ENCODE results near the gene AEBP1. TPM values are rescaled to one million over a fixed set of nuclear protein-coding genes. Genes with fewer than 3 reads are reported as not detected.

Gene AEBP1
- total RNA-seq: 56.3 TPM

DNA sequence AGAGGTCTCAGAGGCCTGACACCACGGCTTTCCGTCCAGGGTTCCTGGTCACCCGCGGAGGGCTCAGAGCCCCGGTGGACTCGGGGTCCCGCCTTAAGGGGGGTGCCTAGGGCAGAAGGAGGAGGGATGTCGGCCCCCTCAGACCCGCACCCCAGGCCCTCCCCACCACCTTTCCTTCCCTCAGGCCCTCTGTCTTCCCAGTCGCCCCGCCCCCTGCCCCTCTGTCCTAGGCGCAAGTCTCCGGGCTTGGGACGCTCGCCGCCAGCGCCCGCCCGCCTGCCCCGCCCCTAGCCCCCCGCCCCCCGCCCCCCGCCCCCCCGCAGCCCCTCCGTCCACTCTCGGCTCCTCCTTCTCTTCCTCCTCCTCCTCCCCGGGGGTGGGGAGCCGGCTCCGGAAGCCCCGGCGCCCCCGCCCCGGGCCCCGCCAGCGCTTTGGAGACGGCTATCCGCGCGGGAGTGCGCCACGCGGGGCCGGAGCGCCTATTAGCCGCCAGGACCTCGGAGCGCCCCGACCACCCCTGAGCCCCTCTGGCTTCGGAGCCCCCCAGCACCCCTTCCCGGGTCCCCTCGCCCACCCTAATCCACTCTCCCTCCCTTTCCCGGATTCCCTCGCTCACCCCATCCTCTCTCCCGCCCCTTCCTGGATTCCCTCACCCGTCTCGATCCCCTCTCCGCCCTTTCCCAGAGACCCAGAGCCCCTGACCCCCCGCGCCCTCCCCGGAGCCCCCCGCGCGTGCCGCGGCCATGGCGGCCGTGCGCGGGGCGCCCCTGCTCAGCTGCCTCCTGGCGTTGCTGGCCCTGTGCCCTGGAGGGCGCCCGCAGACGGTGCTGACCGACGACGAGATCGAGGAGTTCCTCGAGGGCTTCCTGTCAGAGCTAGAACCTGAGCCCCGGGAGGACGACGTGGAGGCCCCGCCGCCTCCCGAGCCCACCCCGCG lies at the start of gene AEBP1:
TSS of gene AEBP1 (plus strand) at position 423 of the 937 bp plus-strand sequence. CDS start at position 744, 321 bp downstream.
- no peak for DNase-seq

DNA sequence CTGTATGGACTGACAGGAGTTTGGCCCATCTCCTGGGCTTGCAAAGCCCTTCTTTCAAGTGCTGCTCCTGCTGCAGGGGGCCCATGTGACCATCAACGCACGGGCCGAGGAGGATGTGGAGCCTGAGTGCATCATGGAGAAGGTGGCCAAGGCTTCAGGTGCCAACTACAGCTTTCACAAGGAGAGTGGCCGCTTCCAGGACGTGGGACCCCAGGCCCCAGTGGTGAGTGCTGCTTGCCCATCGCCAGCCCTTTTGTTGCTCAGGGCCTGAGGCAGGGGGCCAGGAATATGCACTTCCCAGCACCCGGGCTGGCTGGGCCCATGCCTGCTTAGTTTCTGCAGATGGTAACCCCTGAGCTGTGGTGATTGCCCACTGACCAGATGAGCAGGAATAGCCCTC lies 47.5 kb upstream of the AEBP1 start:
- no peak for DNase-seq

DNA sequence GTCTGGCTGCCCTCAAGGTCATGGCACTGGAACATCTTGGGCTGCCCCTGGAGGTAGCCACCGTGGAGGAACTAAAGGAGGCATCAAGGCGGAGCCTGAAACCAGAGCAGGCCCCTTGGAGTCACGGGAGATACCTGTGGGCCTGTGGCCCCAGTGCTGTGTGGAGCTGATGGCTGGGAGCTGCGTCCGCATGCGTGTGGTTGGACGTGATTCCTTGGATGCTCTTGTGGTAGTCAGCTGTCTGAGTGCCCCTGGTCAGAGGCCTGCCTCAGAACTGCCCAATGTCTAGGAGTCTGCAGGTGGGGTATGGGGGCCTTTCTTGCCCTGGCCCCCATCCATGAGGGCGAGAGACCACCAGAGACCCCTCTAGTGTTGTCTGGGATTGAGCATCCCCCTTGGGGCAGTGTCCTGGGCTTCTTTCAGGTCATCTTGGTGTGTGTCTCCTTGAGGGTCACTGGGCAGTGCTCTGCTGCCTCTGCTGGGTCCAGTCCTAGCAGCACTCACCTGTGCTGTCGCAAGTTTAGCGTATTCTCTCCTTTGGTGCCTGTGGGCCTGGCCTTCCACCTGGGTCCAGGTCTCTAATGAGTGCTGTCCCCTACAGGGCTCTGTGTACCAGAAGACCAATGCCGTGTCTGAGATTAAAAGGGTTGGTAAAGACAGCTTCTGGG lies 46.8 kb upstream of the AEBP1 start:
- DNase-seq: no peak

DNA sequence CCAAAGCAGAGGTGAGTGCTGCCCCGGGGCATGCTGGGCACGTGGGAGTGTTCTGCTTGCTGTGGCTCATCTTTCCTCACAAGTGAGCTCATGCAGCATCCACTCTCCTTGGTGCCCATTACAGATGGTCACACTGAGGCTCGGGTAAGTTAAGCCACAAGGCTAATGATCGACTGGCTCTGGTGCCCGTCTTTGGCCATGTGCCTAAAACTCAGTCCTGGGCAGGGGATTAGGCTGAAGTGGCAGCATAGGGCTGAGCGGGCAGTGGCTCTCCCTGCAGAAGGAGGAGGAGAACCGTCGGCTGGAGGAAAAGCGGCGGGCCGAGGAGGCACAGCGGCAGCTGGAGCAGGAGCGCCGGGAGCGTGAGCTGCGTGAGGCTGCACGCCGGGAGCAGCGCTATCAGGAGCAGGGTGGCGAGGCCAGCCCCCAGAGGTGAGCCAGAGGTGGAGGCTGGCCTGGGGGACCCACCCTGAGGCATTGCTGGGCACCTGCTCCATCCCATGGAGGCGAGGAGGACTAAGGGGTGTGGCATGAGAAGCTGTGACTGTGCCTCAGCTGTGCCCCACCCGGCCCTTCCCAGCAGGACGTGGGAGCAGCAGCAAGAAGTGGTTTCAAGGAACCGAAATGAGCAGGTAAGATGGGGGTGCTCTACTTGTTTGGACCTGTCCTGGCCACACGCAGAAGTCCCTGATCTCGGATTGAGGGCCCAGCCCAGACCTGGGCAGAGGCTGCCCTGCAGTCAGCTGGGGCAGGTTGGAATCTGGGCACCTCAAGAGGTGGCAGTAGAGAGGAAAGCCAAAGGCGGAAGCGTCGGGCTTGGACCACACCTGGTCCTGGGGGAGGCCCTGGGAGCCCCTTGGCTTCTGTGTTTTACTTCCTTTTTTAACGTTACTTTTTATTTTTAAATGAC lies 46.0 kb upstream of the AEBP1 start:
- no peak for DNase-seq

DNA sequence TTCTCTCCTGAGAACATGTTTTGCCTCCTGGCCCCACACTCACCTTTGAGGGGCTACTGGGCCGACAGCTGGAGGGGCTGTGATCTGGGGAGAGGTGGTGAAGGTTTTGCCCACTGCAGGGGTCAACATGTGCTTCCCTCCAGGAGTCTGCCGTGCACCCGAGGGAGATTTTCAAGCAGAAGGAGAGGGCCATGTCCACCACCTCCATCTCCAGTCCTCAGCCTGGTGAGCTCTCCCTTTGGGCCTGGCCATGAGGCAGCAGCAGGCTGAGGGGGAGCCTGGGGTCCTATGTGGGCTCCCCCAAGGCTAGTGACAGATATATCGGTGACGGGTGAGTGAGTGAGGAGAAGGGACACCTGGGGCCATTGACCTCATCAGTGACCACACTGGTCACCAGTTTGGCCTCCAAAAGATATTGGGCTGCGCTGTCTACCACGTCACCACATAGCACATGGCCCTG lies 45.4 kb upstream of the AEBP1 start:
- no peak for DNase-seq

DNA sequence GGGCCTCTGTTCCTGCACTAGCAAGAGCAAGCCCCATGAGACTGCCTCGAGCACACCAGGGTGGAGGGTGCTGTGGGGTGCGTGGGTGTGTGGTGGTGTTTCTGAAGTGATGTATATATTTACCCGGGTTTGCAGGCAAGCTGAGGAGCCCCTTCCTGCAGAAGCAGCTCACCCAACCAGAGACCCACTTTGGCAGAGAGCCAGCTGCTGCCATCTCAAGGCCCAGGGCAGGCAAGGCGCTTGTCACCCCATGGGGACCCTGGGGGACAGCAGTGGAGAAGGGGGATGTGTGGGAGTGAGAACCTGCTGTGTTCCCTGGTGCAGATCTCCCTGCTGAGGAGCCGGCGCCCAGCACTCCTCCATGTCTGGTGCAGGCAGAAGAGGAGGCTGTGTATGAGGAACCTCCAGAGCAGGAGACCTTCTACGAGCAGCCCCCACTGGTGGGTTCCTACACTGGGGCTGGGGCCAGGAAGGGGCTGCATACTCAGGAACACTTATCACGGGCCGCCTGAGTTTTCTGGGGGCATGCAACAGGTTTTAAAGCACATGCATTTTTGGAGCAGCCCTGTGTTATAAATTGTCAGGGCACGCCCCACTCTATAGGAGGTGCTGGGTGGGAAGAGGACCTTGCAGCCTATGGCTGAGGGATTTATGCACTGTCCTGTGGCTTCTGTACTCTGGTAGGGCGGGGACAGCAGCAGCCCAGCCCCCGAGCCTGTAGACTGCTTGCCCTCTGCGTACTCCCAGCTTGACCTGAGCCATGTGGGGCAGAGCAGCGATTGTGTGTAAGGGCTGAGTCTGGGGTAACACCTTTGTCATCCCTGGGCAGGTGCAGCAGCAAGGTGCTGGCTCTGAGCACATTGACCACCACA lies 44.7 kb upstream of the AEBP1 start:
- no peak for DNase-seq

DNA sequence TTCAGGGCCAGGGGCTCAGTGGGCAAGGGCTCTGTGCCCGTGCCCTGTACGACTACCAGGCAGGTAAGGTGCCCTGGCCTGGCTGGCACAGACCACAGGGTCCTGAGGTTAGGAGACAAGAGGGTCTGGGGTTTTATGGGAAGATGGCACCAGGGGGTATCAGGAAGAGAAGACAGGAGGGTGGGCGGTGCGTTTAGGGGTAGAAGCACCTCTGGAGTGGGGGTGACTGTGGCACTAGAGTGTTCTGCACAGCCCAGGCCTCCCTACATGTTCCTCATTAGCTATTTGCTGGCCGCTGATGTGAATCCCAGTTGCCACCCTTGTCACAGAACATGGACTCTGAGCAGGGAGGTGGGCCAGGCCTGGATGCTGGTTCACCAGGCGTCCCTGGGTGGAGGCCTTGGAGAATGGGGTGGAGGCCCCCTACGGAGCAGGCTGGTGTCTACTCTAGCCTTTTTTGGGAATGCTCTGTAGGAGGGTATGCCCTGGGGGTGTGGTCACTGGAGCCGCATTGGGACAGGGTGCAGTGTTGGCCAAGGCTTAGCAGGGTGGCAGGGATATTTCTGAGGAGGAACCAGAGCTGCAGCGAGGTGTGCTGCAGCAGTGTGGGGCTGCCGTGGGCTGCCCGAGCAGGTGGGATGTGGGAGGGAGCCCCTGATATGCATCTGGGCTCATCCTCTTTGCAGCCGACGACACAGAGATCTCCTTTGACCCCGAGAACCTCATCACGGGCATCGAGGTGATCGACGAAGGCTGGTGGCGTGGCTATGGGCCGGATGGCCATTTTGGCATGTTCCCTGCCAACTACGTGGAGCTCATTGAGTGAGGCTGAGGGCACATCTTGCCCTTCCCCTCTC lies 43.8 kb upstream of the AEBP1 start:
- DNase-seq: no peak

DNA sequence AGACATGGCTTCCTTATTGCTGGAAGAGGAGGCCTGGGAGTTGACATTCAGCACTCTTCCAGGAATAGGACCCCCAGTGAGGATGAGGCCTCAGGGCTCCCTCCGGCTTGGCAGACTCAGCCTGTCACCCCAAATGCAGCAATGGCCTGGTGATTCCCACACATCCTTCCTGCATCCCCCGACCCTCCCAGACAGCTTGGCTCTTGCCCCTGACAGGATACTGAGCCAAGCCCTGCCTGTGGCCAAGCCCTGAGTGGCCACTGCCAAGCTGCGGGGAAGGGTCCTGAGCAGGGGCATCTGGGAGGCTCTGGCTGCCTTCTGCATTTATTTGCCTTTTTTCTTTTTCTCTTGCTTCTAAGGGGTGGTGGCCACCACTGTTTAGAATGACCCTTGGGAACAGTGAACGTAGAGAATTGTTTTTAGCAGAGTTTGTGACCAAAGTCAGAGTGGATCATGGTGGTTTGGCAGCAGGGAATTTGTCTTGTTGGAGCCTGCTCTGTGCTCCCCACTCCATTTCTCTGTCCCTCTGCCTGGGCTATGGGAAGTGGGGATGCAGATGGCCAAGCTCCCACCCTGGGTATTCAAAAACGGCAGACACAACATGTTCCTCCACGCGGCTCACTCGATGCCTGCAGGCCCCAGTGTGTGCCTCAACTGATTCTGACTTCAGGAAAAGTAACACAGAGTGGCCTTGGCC lies 43.0 kb upstream of the AEBP1 start:
- DNase-seq: no peak

DNA sequence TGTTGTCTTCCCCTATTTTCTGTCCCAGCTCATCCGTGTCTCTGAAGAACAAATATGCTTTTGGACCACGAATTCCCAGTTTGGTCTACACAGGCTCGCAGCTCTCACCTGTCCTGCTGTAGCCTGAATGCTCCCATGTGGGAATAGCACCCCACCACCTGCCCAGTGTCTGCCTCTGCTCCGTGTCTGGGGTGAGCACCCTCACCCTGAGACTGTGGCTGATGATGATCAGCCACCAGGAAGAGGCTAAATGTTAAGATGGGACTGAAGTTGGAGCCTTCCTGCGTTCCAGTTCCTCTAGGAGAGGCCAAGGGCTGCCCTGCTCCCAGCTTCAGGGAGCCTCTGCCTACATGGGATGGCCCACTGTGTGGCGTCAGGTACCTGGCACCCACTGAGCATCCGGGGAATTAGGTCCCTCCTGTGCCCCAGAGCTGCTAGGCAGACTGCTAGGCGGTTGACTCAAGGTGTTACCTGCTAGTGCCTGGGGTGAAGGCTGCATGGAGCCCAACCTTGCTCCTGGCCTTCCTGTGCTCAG lies 42.4 kb upstream of the AEBP1 start:
- no peak for DNase-seq

DNA sequence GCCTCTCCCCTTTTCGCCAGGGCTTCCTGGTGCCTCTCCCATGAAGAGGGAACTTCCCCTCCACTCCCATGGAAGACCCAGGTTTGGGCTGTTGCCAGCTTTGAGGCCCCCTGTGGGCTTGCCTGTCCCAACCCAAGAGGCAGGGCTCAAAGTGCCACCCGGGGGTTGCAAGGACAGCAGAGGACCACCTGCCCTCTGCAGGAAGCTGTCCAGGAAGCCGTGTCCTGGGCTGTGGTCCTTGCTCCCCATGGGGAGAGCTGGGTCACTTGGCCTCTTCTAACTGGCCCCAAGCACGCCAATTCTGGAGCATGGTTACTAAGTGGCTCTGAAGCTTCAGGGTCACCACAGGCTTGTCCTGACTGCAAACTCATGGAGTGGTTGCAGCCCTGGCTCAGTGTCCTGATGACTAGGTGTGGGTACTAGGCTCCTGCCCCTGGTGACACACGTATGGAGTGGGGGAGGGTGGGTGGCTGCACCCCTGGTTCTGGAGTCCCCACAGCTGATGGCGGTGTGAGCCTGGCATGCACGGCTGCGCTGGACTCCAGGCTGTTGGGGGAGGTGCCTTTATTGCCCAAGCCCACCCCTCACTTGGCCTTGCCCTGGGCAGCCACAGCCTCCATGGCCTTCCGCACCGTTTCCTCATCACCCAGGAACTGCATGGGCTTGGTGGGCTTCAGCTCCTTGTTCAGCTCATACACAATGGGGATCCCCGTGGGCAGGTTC lies 41.8 kb upstream of the AEBP1 start:
- DNase-seq: no peak

DNA sequence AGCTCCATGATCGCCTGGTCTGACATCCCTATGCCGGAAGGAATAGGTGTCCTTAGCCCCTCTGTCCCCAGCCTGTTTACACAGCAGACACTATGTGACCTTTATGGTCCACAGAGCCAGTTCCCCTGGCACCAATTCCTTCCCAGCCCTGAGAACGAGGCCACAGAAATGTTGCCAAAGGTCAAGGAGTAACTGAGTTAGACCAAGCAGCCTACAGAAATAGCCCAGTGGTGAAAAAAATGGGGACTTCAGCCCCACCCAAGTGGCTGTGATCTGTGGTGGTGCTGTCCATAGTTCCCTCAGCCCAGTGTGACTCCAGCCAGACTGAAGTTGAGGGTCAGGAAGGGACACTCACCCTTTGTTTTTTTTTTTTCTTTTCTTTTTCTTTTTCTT lies 41.2 kb upstream of the AEBP1 start:
- DNase-seq: no peak

DNA sequence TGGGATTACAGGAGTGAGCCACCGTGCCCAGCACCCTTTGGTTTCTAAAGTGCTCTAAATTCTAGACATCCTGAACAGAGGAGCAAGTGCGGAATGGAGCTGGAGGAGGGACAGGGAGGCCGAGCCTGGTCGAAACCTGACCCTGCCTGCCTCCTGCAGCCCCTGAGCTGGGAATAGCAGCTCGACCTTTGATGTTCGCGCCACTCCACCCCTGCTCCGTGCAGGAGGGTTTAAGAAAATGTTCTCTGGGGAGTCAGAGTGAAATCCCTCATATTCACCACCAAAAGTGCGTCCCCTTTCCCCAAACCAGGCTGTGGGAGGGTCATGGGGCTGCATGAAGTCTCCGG lies 40.6 kb upstream of the AEBP1 start:
- no peak for DNase-seq

DNA sequence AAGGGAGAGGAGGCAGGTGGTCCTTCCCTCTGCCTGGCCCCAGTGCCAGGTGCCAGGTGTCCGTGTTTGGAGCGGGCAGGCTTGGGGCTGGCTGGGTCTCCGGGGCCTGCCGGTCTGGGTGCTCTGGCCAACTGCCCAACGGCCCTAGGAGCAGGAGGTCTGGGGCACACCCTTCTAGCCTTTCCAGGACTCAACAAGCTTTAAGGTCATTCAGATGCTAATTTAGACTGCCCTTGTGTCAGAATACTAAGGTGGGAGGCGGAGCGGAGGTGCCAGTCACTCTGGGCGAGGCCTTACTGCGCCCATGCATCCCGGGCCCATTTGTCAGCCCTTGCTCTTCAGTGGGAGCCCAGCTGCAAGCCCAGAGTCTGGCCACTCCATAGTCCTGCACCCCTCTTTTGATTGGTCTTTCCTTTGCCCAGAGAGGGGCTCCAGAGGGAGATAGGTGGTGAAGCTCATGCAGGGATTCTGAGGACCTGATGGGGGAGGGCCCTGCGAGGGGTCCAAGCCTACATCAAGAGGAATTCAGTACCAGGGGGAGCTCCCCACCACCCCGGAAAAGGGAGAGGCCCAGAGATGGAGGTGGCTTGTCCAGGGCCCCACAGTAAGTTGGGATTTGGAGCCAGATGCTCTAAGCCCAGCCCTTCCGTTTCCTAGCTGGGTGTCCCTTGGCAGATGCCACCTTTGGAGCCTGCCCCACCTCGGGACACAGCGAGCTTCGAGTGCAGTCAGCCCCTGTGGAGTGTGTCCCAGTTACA lies 40.1 kb upstream of the AEBP1 start:
- DNase-seq: no peak

DNA sequence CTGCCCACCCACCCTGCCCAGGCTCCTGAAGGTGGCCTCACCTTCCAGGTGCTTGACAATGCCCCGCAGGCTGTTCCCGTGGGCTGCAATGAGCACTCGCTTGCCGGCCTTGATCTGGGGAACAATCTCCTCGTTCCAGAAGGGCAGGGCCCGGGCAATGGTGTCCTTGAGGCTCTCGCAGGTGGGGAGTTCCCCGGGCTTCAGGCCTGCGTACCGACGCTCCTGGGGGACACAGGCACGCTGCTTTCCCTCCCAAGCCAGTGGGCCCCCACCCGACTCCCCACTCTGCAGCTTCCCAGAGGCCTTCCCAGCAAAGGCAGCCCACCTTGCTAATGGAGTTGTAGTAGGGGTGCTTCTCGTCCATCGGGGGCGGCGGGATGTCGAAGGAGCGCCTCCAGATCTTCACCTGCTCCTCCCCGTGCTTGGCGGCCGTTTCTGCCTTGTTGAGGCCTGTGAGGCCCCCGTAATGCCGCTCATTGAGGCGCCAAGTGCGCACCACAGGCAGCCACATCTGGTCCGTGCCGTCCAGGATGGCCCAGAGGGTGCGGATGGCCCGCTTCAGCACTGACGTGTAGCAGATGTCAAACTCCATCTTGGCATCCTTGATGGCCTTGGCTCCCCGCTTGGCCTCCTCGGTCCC lies 39.2 kb upstream of the AEBP1 start:
- DNase-seq: no peak

DNA sequence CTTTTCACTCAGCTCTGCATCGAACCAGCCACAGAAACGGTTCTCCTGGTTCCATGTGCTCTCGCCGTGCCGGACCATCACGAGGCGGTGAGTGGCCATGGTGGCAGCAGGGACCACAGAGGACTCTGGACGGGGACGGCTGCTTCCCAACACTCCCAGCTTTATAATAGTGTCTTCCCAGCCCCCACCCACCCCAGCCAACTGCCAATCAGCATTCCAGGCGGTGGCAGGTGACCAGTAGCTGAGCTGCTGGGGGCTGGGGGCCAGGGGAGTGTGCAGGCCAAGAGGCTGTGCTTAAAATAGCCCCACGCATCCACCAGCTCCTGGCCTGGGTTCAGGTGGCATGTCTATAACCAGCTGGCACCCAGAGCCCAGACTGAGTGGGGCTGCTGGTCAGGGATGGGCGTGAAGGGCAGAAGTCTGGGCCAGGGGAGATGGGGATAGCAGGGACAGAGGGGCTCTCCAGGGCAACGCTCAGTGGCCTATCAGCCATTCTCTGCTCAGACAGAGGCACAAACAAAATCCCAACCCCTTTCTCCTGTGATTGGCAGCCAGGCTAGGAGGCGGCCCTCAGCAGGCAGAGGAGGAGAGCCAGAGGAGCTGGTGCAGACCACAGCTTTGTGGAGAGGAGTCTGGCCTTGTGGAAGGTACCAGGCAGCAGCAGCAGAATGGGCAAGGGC lies 38.6 kb upstream of the AEBP1 start, which contains the start of gene PGAM2:
TSS of gene PGAM2 (minus strand) at position 137 of the 680 bp plus-strand sequence. CDS start at position 99, 38 bp downstream.
- DNase-seq: no peak

DNA sequence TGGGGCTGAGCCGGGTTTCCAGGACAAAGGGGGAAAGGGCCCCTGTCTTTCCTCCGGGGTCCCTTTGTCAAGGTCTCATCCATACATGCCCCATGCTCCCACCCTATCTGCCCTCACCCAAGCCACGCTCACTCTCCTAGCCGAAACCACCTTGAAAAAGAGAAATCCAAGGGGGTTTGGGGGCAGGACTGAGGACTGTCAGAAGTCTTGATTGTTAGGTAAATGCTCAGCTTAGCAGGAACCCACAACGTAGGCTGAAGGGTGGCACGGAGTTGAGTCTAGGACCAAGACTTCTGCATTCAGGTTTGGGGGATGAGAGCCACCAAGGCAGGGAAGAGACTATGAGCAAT lies 38.1 kb upstream of the AEBP1 start:
- no peak for DNase-seq

DNA sequence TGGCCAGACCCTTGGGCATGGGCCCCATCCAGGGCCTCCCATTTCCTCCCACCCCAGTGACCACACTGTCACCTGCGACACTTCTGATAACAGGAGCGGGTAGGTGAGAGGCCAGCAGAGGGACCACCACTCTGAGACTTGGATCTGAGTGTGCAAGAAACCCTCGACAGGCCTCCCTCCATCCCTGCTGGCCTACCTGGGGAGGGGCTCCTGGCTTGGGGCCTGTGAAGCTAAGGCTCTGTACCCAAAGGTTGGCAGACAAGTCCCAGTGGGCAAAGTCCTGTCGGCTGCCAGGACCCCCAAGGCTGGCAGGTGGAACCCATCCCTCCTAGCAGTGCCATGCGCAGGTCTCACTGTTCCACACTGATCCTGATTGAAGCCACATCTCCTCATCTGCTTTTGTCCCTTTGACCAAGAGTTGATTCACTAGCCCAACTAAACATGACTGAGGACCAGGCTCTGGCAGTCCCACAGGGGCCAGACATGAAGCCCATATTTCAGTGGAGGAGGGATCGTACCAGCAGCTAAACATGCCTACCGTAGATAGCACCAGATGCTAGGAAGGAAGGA lies 37.6 kb upstream of the AEBP1 start:
- DNase-seq: no peak

Measured in skin of body (tissue), 2 donors.